Measurements from ENCODE around the gene SIAE.

DNA sequence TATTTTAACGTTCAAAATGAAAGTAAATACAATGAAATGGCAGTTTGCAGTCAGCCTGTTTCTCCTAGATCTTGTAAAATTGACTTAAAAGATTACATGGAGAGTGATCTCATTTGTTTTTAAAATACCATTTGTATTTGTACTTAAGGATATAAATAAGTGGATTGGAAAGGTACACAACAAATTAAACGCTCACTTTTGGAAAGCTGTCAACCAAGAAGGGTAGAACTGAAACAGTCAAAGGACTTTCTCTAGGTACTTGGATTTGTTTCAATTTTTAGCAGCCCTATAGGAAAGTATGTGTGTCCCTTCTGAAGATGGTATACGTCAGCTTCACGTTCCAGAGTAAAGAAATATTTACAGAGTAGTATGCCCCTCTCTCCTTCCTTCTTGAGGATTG is 43.6 kb downstream of the SIAE start:
- TF ChIP-seq, protein P1, sequence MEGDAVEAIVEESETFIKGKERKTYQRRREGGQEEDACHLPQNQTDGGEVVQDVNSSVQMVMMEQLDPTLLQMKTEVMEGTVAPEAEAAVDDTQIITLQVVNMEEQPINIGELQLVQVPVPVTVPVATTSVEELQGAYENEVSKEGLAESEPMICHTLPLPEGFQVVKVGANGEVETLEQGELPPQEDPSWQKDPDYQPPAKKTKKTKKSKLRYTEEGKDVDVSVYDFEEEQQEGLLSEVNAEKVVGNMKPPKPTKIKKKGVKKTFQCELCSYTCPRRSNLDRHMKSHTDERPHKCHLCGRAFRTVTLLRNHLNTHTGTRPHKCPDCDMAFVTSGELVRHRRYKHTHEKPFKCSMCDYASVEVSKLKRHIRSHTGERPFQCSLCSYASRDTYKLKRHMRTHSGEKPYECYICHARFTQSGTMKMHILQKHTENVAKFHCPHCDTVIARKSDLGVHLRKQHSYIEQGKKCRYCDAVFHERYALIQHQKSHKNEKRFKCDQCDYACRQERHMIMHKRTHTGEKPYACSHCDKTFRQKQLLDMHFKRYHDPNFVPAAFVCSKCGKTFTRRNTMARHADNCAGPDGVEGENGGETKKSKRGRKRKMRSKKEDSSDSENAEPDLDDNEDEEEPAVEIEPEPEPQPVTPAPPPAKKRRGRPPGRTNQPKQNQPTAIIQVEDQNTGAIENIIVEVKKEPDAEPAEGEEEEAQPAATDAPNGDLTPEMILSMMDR (IDR thresholded peaks at IDR 0.05; ENCODE audit: poor library complexity): no peak
- TF ChIP-seq EZH2phosphoT487 (IDR thresholded peaks at IDR 0.05; ENCODE audit: low read depth, severe bottlenecking, unreplicated experiment) (no peak), EZH2 (IDR thresholded peaks at IDR 0.05; ENCODE audit: borderline replicate concordance) (no peak)

Measured in hepatocyte (in vitro differentiated cells).